ENCODE measurements around the gene RAPGEF2.

GRCh38 chr4:159349332-159349731 is 246.5 kb downstream of the RAPGEF2 start:
- TF ChIP-seq POLR2A (IDR thresholded peaks at IDR 0.05; ENCODE audit: extremely low read depth, insufficient read length) (no peak), MAX (IDR thresholded peaks at IDR 0.05; ENCODE audit: low read depth, low read length) (no peak), CTCF (IDR thresholded peaks at IDR 0.05; ENCODE audit: low read depth, low read length) (no peak)

Measured in NB4 (cell line).